HUES48 (cell line): ENCODE data around the gene CCDC178.

ENCODE experiments used
- H3K27ac ChIP-seq: one replicate; pipeline ENCODE4 v1.7.0; 2013; ENCODE audit warnings: low read depth, low read length, inconsistent platforms
- H3K27me3 ChIP-seq: 2 replicates; pipeline ENCODE4 v1.6.1; 2013; ENCODE audit warnings: mild to moderate bottlenecking, low read length; ENCODE audit not compliant: control insufficient read depth, insufficient read depth
- H3K36me3 ChIP-seq: 2 replicates; pipeline ENCODE4 v1.6.1; 2013; ENCODE audit warnings: low read length; ENCODE audit not compliant: control insufficient read depth, insufficient read depth
- H3K4me1 ChIP-seq: 2 replicates; pipeline ENCODE4 v1.6.1; 2013; ENCODE audit warnings: mild to moderate bottlenecking, low read length; ENCODE audit not compliant: control insufficient read depth, insufficient read depth
- H3K4me3 ChIP-seq: 2 replicates; pipeline ENCODE4 v1.5.1; 2013; ENCODE audit warnings: mild to moderate bottlenecking, low read depth, low read length
- H3K9ac ChIP-seq: 2 replicates; pipeline ENCODE4 v1.6.1; 2013; ENCODE audit warnings: mild to moderate bottlenecking, low read depth, low read length, moderate library complexity
- H3K9me3 ChIP-seq: 2 replicates; pipeline ENCODE4 v1.6.1; 2013; ENCODE audit warnings: low read length; ENCODE audit not compliant: control insufficient read depth, insufficient read depth

CCDC178 gene

GRCh38 chr18:33123862-33124518 lies 316.5 kb downstream of the CCDC178 start:
- Histone ChIP-seq H3K4me1 (no peaks in the 10 kb centered on the region), H3K9me3 (no peaks in the 10 kb centered on the region), H3K27ac (no peak overlapping the region), H3K27me3 (no peaks in the 10 kb centered on the region), H3K4me3 (no peak overlapping the region), H3K36me3 (no peaks in the 10 kb centered on the region), H3K9ac (no peak overlapping the region)

GRCh38 chr18:33116376-33116775 lies 324.1 kb downstream of the CCDC178 start:
- H3K9me3 ChIP-seq: no peaks in the 10 kb centered on the region
- H3K4me1 ChIP-seq: no peaks in the 10 kb centered on the region
- H3K9ac ChIP-seq: no peak overlapping the region
- no peaks in the 10 kb centered on the region for H3K27me3 ChIP-seq
- no peaks in the 10 kb centered on the region for H3K36me3 ChIP-seq
- no peak overlapping the region for H3K27ac ChIP-seq
- no peak overlapping the region for H3K4me3 ChIP-seq

- Histone ChIP-seq H3K27me3 (no peaks in the 10 kb centered on the region), H3K4me3 (no peak overlapping the region), H3K9ac (no peak overlapping the region), H3K27ac (no peak overlapping the region), H3K36me3 (no peaks in the 10 kb centered on the region), H3K4me1 (no peaks in the 10 kb centered on the region), H3K9me3 (no peaks in the 10 kb centered on the region)
Observed at GRCh38 chr18:33115917-33116316, 324.6 kb downstream of the CCDC178 start.

GRCh38 chr18:33115476-33115875 lies 325.0 kb downstream of the CCDC178 start:
- no peak overlapping the region for H3K4me3 ChIP-seq
- H3K36me3 ChIP-seq: no peaks in the 10 kb centered on the region
- no peaks in the 10 kb centered on the region for H3K27me3 ChIP-seq
- no peaks in the 10 kb centered on the region for H3K9me3 ChIP-seq
- H3K4me1 ChIP-seq: no peaks in the 10 kb centered on the region
- H3K9ac ChIP-seq: no peak overlapping the region
- H3K27ac ChIP-seq: no peak overlapping the region

GRCh38 chr18:33114749-33115148 lies 325.8 kb downstream of the CCDC178 start:
- no peak overlapping the region for H3K4me3 ChIP-seq
- H3K27ac ChIP-seq: no peak overlapping the region
- no peak overlapping the region for H3K9ac ChIP-seq
- no peaks in the 10 kb centered on the region for H3K4me1 ChIP-seq
- no peaks in the 10 kb centered on the region for H3K36me3 ChIP-seq
- no peaks in the 10 kb centered on the region for H3K27me3 ChIP-seq
- no peaks in the 10 kb centered on the region for H3K9me3 ChIP-seq

- Histone ChIP-seq H3K27ac (no peak overlapping the region), H3K4me3 (no peak overlapping the region), H3K36me3 (no peaks in the 10 kb centered on the region), H3K27me3 (no peaks in the 10 kb centered on the region), H3K9ac (no peak overlapping the region), H3K4me1 (no peaks in the 10 kb centered on the region), H3K9me3 (no peaks in the 10 kb centered on the region)
Observed at GRCh38 chr18:33113416-33113815, 327.1 kb downstream of the CCDC178 start.

- Histone ChIP-seq H3K4me1 (no peaks in the 10 kb centered on the region), H3K4me3 (no peak overlapping the region), H3K27ac (no peak overlapping the region), H3K9me3 (no peaks in the 10 kb centered on the region), H3K27me3 (no peaks in the 10 kb centered on the region), H3K9ac (no peak overlapping the region), H3K36me3 (no peaks in the 10 kb centered on the region)
Observed at GRCh38 chr18:33107511-33107910, 333.0 kb downstream of the CCDC178 start.

- H3K4me1 ChIP-seq: no peaks in the 10 kb centered on the region
- no peaks in the 10 kb centered on the region for H3K9me3 ChIP-seq
- no peak overlapping the region for H3K27ac ChIP-seq
- no peaks in the 10 kb centered on the region for H3K36me3 ChIP-seq
- no peaks in the 10 kb centered on the region for H3K27me3 ChIP-seq
- H3K4me3 ChIP-seq: no peak overlapping the region
- H3K9ac ChIP-seq: no peak overlapping the region
Observed at GRCh38 chr18:33101316-33101715, 339.2 kb downstream of the CCDC178 start.

GRCh38 chr18:33099626-33100025 lies 340.9 kb downstream of the CCDC178 start:
- H3K36me3 ChIP-seq: no peaks in the 10 kb centered on the region
- no peak overlapping the region for H3K9ac ChIP-seq
- no peaks in the 10 kb centered on the region for H3K4me1 ChIP-seq
- H3K27me3 ChIP-seq: no peaks in the 10 kb centered on the region
- H3K9me3 ChIP-seq: no peaks in the 10 kb centered on the region
- H3K27ac ChIP-seq: no peak overlapping the region
- no peak overlapping the region for H3K4me3 ChIP-seq

- H3K9ac ChIP-seq: no peak overlapping the region
- H3K4me3 ChIP-seq: no peak overlapping the region
- no peaks in the 10 kb centered on the region for H3K9me3 ChIP-seq
- no peaks in the 10 kb centered on the region for H3K4me1 ChIP-seq
- H3K27me3 ChIP-seq: no peaks in the 10 kb centered on the region
- H3K27ac ChIP-seq: no peak overlapping the region
- H3K36me3 ChIP-seq: no peaks in the 10 kb centered on the region
Observed at GRCh38 chr18:33097126-33097525, 343.4 kb downstream of the CCDC178 start.

- H3K9me3 ChIP-seq: no peaks in the 10 kb centered on the region
- H3K4me1 ChIP-seq: no peaks in the 10 kb centered on the region
- no peak overlapping the region for H3K27ac ChIP-seq
- no peaks in the 10 kb centered on the region for H3K27me3 ChIP-seq
- no peak overlapping the region for H3K4me3 ChIP-seq
- no peak overlapping the region for H3K9ac ChIP-seq
- H3K36me3 ChIP-seq: no peaks in the 10 kb centered on the region
Observed at GRCh38 chr18:33090461-33090860, 350.1 kb downstream of the CCDC178 start.
